Activated CD8-positive, alpha-beta memory T cell treated with anti-CD3 and anti-CD28 coated beads for 1 hour (primary cell): ENCODE results near the gene TRIM33.
"Not testable (repeated sequence)": the region's sequence is repeated elsewhere in the genome, so short reads cannot be mapped to it uniquely, and the experiment has no call there.

Experiments used
- DNase-seq, 2 donors: peaks; one replicate each; pipeline ENCODE4 v3.0.0-alpha.2; 2020; ENCODE audit warnings: low read depth in 1 of 2; ENCODE audit errors: extremely low read depth in 1 of 2

TRIM33 gene

DNA sequence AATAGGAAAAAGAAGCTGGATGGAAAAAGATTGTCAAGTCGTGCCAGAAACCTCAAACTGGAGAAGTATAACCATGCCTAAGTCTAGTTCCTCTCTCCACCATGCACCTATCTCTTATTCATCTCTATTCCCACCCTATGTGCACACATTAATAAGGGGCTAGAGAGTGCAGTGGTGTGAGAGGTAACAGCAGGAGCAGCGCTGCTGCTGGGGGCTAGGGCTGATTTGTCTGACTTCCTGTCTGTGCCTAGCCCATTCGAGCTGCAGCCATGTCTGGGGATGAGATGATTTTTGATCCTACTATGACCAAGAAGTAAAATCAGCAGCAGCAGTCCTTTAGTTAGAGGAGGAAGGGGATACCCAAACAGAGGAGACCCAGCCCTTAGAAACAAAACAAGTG lies 43.0 kb downstream of the TRIM33 start:
- no peak for DNase-seq

DNA sequence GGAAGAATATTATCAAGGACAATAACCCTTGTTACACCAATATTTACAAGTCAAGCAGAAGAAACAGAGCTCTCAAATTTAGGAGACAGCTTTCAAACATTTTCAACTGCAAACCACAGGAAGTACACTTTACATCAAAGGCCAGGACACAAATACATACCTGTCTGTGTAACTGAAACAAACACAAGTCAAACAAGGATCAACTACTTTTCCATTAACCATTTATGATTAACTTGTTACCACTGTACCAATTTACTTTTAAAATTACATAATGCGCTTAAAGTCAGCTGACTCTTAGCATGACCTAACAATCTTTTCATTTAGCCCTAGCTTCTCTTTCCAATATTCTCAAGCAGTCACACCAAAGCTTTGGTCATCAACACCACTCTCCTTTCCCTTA lies 43.5 kb downstream of the TRIM33 start:
- no peak for DNase-seq

DNA sequence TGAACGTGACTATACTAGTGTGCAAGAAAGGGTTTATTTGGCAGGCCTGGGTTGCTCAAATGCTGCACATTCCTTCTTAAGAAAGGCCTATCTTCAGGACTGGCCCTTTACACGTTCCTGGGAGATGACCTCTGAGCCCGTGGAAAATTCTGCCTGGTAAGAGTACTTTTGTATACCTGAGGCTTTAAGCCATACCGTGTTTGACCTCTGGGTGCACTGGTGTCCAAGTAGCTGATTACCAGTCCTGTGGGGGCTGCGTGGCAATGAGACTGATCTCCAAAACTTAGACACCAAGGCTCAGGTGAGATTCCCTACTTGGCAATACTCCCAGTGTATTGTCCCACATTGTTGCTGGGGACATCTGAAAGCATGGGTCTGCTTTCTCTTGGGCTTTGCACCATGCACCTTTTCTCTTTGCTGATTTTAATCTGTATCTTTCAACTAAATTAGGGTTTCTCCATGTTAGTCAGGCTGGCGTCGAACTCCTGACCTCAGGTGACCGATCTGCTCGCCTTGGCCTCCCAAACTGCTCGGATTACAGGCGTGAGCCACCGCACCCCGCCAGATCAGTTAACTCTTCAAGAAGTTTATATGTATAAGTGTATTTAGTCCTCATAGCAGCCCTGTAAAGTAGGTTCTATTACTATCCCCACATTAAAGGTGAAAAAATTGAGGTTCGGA lies 44.5 kb downstream of the TRIM33 start:
- no peak for DNase-seq

DNA sequence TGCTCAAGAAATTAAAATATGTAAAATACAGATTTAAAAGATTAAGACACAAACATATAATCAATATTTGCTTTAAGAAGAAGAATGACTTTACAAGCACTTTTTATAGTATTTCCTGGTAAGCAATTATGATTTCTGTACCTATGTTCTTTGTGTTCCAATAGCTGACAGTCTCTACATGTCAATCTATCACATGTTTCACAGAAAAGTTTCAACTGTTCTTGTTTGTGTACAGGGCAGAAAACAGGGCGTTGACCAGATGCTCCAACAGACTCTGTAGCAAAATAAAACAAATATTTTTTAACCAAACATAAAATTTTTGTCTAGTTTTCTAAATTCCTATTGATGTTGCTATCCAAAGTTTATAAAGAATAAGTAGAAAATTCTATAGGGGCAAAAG lies 48.0 kb downstream of the TRIM33 start:
- no peak for DNase-seq

DNA sequence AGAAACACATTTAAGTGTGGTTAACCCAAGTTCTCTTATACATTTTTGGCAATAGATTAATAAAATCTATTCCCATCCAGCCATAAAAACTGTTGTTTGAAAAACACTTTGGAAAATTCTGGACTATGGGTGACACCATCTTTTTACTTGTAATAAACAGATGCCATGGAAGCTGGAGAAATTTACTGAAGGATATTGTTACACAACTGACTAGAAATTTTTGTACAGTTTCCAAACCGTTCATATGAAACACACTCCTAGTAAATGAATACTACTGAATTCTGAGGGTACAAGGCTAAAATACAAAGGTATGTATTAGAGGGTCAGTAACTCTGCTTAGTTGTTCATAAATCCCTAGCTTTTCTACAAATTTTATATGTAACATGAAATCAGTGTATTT lies 48.7 kb downstream of the TRIM33 start:
- DNase-seq, result no peak

DNA sequence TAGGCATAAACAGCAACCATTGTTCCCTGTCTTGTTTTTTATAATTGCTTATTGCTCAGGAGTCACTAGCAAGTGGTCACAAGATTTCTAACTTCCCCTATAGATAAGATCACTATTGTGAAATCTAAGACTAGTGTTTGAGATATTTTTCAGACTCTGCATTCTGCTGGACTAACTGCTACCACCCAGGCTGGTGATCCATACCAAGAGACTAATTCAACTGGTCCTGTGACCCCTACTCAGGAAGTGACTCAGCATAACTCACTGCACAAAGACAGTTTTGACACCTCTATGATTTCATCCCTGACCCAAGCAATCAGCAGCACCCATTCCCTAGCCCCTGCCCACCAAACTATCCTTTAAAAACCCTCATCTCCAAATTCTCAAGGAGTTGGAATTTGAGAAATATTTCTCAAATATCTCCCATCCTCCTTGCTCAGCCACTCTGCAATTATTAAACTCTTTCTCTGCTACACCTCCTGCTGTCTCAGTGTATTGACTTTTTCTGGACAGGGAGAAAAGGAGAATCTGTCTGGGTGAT lies 52.7 kb downstream of the TRIM33 start:
- DNase-seq, result no peak

DNA sequence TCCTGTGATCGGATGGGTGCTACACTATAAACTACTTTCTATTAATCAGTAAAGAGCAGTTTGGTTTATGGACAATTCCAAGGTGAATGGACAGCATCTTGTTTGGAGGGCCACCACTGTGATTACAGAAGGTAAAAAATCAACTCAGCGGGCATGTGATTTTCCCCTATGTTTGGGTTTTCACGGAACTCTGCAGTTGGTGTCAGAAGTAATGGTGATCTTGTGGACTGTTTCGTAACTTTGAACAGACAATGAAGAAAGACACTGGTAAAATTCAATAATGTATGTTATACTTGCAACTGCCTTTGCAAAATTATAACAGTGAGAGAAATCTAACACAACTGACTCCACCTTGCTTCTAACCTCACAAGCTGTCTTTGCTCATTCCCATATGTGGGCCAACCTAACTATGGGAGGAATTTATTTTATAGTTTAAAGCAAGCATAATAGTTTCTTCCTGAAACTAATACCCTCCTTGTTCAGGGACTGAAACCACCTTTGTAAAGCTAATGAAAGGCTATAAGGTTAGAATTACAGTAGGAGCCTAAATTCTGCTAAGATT lies 53.2 kb downstream of the TRIM33 start:
- DNase-seq, result no peak

DNA sequence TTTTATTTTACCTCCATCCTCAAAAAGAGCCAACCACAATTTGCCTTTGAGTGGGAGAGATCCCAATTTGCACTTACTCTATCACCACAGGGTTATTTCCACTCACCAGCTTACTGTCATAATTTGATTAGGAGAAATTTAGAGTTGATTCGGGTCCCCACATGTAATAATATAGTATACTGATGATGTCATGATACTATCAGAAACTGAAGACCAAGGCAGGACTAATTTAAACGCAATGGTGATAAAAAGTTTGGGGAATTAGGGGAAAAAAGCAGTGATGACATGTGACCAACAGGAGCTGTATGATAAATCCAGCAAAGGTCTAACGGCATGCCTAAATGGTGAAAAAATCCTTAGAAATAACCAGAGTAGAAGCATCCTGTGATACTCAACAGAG lies 54.4 kb downstream of the TRIM33 start:
- no peak for DNase-seq

DNA sequence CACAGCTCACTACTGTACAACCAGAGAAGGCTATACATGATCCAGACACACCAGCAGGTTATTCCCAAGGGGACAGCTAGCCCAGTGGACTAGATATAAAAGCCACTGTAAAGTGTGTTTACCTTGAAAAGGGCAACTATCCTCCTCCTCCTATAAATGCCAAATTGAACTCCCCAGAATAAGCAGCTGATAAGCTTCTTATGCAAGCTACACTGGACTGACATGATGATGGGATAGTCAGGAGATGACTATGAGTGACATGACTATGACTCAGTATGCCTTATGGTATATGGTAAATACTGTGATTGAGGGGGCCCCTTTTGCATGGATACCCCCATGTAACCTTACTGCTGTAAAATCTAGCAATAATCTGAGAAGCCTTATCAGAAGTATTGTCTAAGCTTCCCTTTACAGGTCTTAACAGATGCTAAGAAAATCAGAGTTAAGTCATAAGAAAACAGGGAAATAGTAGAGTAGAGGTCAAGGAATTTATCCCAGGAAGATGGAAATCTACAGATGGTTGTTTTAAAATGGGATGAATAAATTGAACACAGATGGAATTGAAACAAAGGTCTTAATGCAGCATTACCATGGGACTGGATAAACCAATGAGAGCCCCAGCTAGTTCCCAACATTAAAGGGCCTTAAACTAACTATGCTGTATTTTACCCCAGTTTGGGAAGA lies 55.8 kb downstream of the TRIM33 start:
- DNase-seq, result no peak

DNA sequence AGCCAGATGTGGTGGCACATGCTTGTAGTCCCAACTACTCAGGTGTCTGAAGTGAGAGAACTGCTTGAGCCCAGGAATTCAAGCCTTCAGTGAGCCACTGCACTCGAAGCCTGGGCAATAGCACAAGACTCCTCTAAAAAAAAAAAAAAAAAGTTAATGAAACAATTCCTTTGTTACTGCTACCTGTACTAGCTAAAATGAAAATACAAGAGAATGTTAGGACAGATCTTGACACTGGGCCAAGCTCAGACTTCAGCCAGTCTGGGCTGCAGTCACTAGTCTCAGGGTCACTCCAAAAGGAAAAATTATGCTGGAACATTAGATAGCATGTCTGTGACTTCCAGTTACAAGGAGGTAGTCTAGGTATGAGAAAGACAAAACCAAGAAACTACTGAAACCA lies 56.5 kb downstream of the TRIM33 start:
- no peak for DNase-seq

DNA sequence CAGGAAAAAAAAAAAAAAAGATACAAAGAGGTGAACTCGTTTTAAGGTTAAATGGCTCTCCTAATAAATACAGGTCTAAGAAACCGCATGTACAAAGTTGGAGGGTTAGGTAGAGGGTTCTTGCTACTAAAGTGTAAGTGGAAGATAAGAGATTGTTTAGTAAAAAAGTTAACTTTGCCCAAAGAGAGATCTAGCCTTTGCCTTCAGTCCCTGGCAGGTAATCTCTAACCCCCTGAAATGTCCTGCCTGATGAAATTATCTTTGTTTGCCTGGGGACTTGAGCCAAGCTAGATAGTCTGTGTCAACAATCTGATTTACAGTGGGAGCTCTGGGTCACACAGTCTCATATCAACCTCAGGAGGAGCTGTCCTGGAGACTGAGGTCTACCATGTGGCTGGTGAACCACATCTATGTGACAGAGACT lies 57.6 kb downstream of the TRIM33 start:
- no peak for DNase-seq

DNA sequence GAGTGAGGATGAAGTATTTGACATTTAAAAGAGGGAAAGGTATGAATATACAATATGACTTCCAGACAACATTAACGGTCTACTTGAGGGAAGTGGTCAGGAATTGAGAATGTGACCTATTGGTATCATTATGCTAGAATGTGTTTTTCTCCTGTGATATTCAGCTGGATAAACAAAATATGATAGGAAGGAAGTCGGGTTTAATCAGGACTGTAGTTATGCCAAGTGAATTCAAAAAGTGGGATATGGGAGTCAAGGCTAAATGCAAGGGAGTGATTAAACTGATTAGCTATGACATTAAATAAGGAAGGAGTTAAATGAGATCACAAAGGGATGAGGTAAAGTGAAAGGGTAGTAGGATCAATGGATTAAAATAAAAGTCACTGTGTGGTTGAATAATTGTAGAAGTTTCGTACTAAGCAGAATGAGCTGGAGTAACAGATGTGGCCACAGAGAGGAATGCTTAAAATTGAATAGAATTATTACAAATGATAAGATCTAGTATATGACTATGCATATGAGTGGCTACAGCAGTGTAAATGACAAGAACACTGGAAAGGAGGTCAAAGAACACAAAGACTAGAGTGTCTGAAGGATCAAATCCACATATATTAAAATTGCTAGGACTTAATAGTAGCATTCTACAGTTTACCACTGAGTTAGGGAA lies 62.5 kb downstream of the TRIM33 start:
- DNase-seq, result no peak

DNA sequence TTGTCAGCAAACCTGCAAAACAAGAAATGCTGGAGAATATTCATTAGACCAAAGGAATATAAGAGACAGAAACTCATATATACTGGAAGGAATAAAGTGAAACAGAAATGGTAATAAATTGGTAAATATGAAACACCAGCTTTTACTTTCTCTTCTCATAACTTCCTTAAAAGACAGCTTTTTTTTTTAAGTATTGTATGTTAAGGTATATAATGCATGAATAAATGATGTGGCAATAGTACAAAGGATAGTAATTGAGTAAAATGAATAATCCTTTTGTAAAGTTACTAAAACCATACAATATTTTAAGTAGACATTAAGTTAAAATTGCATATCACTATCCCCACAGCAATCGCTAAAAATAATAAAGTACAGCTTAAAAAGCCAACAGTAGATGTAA lies 64.8 kb downstream of the TRIM33 start:
- no peak for DNase-seq

DNA sequence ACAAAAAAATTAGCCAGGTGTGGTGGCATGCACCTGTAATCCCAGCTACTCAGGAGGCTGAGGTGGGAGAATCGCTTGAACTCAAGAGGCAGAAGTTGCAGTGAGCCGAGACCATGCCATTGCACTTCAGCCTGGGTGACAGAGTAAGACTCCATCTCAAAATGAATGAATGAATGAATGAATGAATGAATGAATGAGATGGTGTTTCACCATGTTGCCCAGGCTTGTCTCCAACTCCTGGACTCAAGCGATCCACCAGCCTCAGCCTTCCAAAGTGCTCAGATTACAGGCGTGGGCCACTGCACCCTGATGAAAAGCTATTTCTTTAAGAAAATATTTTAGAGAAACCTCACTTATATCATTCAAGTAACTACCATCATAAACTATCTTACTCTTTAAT lies 67.8 kb downstream of the TRIM33 start:
- DNase-seq, result not testable (repeated sequence)

DNA sequence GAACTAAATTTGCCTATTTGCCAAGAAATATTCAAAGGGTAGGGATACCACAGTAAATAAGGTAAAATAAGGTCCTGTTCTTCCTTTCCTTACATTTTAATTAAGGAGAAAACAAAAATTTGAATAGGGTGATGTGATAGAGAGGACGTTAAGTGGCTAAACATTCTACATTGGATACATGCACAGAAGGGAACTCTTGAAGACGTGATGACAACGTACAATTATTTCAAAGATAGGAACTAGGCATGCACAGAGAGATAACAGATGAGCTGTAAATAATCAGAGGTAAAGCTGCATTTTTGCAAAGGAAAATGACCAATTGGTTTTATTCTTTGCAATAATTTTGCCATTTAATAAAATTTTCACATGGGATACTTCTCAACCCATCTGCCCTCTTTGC lies 69.7 kb downstream of the TRIM33 start:
- DNase-seq, result no peak

DNA sequence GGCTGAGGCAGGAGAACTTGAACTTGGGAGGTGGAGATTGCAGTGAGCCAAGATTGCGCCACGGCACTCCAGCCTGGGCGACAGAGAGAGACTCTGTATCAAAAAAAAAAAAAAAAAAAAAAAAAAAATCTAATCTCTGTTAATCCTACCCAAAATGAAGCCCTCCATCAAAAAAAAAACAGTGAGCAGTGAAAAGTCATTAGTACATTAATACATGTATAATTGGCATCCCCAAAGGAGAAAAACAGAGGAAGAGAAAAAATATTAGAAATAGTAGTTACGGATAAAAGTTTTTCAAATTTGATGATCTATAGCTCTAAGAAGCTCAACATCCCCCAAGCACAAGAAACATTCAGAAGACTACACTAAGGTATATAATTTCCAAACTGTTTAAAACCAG lies 71.6 kb downstream of the TRIM33 start:
- no peak for DNase-seq

DNA sequence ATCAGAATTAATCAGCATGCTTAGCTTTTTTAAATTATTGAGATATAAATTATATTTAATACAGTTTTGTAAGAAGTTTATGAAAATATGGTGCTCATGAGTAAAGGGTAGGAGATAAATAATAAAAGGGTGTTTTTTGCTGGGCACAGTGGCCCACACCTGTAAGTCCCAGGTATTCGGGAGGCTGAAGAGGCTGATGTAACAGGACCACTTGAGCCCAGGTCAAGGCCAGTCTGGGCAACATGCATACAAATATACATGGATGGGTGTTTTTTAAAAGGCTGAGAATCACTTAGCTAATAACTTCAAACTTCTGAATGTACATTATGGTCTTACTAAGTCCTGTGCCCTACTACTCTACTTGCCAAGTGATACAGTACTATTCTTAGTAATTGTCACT lies 73.2 kb downstream of the TRIM33 start:
- DNase-seq, result no peak

DNA sequence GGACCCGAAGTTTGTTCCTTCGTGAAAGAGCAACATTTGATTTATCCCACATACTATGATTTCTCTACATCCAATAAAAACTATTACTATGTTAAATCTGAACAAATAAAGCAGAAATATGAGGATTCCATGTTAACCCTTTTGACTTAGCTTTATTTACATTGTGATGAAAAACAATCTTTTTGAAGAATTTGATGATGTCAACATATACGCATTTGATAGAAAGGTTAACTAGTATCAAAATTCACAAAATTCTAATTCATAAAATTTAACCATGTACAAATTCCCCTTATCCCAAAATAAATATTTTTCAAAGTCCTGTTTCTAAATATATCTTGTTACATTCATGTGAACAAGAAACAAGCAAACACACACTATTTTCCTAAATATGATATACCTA lies 74.2 kb downstream of the TRIM33 start:
- DNase-seq, result no peak

DNA sequence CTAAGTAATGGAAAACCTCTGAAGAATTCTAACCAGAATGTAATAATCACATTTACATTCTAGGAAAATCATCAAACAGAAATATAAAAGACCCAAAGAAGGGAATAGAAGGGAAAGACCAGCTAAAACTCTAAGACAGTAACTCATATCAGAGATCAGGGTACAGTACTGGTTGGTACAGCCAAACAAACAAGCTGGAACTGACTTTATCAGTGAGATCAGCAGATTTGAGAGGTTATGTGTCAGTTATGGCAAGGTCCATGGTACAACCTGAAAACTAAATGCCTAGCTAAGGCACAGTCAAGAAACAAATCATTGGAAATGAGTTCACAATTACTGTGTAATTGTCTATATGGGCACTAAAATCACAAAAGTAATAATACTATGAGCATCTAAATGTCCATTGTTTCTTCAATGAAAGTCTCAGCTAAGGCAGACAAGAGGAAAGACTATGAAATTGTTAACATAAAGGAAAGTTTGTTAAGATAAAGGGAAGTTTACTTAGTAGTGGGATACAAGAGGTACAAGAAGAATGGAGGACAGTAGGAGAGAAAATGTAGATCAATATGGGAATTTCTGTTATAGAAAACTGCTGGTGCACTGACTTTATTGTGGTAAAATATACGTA lies 75.8 kb downstream of the TRIM33 start:
- no peak for DNase-seq

DNA sequence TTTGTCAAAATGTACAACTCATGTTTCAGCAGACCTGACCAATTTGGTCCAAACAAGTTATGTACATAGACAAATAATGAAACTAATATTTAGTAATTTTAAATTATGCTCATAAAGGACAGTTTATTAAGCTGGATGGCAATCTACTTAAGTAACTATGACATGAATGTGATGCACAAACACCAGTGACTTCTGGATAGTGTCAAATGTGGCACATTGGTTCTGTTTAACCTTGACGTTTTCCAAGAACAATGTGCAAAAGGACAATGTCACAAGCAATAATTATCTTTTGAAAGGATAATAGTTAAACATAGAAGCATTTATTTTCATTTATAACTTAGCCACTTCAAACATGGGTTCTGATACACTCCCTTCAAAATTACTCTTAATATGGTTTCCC lies 80.0 kb downstream of the TRIM33 start:
- no peak for DNase-seq

DNA sequence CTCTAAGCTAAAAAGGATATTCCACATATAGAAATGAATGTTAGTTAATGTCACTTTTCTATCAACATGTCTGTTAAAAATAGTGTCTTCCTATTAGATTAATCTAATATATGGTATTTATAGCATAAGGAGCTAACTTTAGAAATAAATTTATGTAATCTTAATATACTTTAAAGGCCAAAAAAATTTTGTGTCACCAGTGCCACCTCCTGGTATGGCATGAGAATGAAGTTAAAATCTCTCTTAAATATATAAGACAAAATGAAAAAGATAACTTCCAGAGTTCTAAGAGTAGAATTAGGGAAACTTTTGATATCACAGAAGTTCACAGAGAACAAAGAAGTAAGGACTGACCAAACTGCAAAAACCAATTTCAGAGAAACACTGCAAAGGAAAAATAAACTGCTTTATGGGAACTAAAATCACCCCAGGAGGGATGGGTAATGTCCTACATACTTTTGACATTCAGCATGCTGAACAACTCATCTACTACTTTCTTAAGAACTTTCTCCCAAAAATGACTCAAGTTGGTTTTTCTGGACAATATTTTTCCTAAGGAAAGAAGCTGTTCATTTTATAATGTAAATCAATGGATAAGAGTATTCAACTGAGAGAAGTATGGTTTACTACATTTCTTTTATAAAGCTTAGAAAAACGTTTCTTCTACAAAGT lies 82.8 kb downstream of the TRIM33 start:
- no peak for DNase-seq
